Limb (tissue), 2 donors: Measurements from ENCODE around the gene FABP7.

Experiments used
- DNase-seq, 2 donors: peaks; one replicate each; pipeline ENCODE4 v3.0.0-alpha.2; 2016; ENCODE audit errors: extremely low spot score in 2 of 2

Gene FABP7

DNA sequence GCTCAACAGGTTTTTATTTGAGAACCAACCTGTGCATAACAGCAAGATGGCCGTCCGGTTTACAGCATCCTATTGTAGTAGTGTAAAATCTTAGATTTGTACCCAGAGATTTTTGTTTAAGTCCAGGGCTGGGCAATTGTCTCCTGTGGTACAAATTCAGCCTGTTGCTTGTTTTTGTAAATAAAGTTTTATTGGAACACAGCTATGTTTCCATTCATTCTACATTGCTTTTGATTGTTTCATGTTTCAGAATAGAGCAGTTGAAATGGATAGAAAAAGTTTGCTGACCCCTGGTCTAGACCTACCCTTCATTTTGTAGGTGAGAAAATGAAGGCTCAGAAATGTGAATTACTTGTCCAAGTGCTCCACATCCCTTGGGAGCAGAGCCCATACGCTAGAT, 18.0 kb downstream of the FABP7 start:
- DNase-seq, result no peak

- no peak for DNase-seq
Measured at GRCh38 chr6:122798099-122798641, 18.7 kb downstream of the FABP7 start.

DNA sequence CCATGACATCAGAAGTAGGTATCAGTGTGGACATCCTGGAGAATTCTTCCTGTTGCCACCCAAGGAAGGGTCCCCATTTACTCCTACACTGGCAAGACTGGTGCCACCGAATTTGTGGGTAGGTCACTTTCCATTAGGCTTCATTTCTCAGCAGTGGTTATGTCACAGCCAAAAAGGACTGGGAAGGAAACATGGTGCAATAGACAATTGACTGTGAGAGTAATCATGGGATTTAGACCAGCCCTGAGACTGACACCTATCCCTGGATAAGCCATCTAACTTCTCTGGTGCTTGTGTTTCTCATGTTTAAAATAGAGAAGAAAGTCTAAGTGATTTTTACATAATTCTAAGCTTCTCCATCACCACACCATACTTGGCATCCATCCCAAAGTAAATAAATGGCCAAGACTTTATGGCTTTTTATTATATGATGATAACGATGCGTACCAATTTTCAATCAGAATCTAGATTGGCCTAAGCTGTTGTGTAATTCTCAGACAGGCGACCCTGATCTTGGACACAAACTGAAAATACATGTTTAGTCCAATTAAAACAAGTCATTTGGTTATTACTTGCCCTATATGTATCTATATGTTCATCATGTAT, 19.7 kb downstream of the FABP7 start:
- no peak for DNase-seq

- no peak for DNase-seq
Measured at GRCh38 chr6:122799916-122800686, 20.6 kb downstream of the FABP7 start.

DNA sequence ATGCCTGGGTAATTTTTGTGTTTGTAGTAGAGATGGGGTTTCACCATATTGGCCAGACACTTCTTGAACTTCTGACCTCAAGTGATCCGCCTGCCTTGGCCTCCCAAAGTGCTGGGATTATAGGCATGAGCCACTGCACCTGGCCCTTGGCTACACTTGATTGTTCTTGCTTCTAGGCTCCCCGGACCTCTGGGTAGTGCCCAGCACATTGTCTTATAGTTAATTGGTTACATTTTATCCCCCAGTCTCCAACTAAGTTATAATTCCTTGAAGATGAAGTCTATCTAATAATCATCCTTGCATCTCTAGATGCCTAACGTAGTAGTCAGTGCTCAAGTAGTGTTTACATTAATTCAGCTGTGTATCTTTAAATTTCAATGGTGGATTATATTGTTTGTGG, 21.4 kb downstream of the FABP7 start:
- DNase-seq, result no peak

- DNase-seq, result no peak
Measured at GRCh38 chr6:122801397-122801796, 21.9 kb downstream of the FABP7 start.

DNA sequence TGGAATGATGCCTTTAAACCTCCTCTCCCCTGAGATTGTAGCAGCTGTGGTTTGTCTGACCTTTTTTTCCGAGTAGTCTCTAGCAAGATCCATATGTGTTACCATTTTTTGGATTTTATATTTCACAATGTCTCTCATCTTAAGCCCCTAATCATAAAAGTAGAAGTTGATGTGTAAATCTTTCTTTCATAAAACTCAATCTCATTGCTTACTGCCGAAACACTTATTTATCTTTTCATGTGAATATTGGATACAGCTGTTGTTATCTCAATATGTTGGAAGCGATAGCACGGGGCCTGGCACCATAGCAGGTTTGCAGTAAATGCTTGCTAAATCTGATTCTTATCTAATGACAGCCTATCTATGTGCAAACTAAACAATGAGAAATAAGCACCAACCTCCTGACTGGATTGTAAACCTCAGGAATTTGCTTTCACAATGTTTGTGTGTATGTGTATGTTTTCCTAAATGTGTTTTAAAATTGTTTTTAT, 23.7 kb downstream of the FABP7 start:
- DNase-seq, result no peak

GRCh38 chr6:122804962-122805485, 25.5 kb downstream of the FABP7 start:
- DNase-seq, result no peak

- DNase-seq, result no peak
Measured at GRCh38 chr6:122806291-122806690, 26.8 kb downstream of the FABP7 start.

- DNase-seq, result no peak
Measured at GRCh38 chr6:122808121-122808885, 28.8 kb downstream of the FABP7 start.

GRCh38 chr6:122809001-122809400, 29.5 kb downstream of the FABP7 start:
- DNase-seq, result no peak

- DNase-seq, result no peak
Measured at GRCh38 chr6:122809691-122810090, 30.2 kb downstream of the FABP7 start.

GRCh38 chr6:122810189-122810588, 30.7 kb downstream of the FABP7 start:
- DNase-seq, result no peak

- no peak for DNase-seq
Measured at GRCh38 chr6:122817358-122817757, 37.8 kb downstream of the FABP7 start.

DNA sequence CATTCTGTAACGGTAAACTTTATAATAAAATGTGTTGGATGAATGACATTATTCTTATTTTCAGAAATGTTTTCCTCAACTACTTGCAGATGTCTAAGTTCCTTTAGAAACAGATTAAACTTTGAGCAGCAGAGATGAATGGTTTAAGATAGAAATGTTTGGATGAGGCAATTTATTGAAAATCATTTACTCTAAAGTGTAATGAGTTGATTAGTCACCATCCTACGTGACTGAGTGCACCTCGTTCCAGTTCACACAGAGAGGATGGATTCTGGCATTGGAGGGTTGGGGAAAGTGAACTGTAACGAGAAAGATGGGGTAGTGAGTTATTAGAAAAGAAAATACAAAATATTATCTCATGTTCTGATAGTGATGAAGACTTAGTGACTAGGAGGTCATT, 38.2 kb downstream of the FABP7 start:
- DNase-seq, result no peak

DNA sequence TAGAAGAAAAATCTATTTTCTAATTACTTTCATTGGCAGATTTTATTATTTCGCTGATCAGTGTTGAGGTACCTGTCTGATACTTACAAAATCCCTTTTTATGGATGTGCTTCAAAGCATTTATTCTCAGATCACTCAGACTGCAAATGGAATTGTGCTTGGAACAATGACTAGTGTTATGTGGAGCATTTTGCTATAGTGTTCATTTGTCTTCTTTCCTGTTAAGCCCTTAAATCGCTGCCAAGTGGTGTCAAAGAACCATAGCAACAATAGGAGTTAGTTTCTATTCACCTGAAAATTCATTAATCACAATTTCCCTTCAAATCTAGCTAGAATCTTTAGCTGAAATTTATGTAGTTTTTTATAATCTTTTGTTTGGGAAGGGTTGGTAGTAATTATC, 39.4 kb downstream of the FABP7 start:
- no peak for DNase-seq

DNA sequence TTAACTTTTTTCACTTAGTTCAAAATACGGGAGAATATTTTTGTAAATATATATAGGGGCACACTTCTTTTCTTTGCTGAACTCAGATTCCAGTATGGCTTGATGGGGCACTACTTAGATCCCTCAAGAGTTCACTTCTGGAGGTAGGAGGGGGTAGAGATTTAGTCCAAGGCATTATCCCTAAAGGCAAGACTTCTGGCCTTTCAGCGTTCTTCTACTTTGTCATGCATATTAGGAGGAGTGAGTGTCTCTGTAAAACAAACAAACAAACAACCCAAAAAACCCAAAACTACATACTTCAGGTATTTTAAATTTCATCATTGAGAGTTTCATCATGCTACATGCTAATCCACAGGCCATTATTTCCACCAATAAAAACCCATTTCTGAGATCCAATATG, 41.6 kb downstream of the FABP7 start:
- DNase-seq, result no peak

DNA sequence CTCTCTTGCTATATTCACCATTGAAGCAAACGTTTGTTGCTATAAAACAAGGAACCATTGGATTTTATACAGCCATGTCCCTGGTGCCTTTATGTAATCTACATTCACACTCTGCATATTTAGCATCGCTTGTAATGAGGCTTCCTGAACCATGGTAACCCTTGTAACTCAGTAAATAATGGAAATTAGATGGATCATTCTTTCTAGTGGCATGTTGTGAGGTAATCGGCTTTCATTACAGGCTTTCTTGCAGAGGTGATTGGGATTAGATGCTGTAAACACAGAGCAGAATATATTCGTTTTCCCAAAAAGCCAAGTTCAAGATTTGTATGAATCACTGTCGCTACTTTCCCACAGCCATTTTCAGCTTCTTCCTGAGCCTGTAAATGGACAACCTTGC, 45.6 kb downstream of the FABP7 start:
- no peak for DNase-seq

DNA sequence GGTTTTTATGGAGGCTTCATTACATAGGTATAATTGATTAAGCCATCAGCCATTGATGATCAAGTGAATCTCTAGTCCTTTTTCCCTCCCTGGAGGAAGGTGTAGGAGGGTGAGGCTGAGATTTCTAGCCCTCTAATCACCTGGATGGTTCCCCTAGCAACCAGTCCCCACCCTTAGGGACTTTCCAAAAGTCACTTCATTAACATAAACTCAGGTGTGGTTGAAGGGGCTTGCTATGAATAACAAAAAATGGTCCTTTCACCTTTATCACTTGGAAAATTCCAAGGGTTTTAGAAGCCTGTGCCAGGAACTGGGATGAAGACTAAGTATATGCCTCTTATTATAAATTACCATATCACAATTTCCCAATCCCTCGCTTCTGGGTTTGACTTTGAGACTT, 49.9 kb downstream of the FABP7 start:
- DNase-seq, result no peak

DNA sequence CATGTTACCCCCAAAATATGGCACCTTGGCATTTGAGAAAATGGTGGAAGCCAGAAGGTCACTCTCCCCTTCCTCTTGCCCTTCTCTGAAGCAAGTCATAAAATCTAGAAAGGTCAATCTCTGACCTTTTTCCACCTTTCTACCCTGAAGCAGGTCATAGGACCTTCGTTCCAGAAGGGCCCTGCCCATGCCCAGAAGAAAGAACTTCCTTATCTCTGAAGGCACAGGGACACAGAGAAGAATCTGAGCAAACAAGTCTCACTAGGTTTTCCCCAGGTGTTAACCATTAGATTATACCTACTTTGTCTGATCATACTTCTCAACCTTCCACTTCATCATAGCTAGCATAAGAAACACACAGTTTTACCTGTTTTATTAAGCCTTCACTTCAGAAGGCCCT, 52.0 kb downstream of the FABP7 start:
- DNase-seq, result no peak

GRCh38 chr6:122832459-122832858, 52.9 kb downstream of the FABP7 start:
- DNase-seq, result no peak

DNA sequence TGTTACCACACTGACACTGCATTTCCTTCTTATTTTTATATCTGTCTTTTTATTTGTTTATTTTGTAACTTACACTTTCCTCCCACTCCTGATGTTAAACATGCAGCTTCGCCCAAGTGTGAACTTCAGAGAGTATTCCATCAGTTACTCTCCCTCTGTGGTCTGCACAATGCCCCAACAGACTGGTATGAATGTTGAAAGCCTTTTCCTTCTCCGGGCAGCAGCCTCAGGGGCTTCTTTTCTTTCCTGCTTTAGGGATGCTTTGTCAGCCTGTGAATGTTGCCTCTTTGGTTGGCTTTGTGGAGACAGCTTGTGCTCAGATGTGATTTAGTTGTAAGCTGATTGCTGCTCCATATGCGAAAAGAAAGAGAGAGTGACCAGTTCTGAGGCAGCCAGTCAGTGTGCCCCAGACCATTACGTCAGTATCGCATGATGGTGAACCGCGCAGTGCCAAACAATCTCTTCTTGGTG, 53.5 kb downstream of the FABP7 start:
- DNase-seq, result peak in 1 of 2 donors; percentile 41
